GM18505 (cell line): ENCODE results near the gene STPG1.
A peak's percentile ranks its signal among the peaks of the same experiment; 100 is the strongest.

Experiments
- ATAC-seq: cut with Tn5 transposase; IDR thresholded peaks from one replicate; pipeline ENCODE4 v1.9.1; 2021; ENCODE audit not compliant: unreplicated experiment
- POLR2A ChIP-seq: IDR thresholded peaks from 4 replicates; pipeline ENCODE4 v1.6.1; 2011; ENCODE audit warnings: borderline replicate concordance; ENCODE audit not compliant: insufficient read depth, insufficient read length; ENCODE audit errors: extremely low read depth

The STPG1 gene

DNA sequence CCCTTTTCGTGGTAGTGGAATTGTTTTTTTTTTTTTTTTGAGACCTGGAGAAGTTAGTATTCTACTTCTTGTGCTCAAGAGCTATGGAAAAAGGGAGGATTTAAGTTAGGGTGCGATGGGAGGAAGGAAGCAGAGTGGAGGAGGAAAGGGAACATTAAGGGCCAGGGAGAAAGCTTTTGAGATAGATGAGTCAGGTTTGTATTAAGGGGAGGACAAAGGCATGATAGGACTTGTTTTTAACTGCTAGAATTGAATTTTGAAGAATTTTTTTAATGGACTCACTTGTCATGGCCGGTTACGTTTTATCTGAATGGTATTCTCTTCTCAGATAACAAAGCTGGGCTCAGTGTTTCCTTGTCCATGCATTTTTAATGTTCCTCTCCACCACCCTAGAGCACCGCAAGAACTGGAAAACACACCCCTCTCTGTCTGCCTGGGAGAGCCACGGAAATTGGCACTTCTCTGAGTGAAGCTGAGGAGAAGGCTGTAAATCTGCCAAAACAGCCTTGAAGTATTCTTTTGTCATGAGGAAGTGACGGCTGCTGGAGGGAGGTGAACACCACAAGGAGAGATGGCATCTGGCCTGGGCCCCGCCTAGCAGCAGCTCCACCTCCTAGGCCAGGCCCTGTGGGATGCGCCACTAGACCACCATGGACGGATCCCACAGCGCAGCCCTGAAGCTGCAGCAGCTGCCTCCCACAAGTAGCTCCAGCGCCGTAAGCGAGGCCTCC lies 5.5 kb upstream of the STPG1 start:
- ATAC-seq = no peak
- no peak for TF ChIP-seq POLR2A

DNA sequence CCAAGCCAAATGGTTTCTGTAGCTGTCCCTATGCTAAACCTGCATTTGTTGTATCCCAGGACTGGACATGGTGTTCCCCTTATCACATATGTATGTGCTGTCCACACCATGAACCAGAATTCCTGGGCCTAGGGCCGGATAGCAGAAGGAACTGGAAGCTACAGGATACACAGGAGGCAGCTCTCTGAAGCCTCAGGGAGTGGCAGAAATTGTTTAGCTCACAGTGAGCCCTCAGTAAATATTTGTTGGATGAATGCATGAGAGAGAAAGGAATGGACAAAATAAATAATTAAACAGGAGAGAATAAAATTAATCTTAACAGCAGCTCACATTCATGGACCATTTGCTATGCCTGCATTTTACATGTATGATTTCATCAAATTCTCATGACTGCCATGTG lies 4.1 kb upstream of the STPG1 start:
- no peak for ATAC-seq

DNA sequence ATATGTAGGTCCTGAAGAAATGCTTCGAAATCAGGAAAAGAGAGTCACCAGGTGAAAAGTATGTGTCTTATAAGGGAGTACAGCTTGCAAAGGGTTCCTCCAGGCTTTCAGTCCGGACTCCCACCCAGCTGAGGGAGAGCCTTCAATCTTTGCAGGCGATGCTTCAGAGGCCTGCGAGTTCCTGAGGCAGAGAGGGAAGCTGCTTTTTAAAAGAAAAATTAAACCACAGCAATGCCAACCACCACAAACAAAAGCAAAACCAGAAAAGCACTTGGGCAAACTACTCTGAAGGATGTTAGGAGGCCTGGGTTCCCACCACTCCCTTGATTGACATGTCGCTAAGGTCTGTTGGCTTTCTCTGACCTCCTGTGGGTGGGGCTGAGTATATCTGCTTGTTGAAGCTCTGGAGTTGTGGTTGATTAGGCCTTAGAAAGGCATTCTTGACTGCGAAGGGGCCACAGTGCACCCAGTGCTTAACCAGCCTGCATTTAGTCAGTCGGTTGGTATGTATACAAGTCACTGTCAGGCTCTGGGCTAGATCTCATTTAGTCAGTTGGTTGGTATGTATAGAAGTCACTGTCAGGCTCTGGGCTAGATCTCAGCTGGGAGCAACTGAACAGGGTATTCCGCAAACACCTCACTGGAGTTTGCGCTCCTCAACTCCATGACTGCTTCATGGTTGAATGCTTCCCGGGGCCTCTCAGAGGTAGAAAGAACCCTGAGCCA lies 3.2 kb upstream of the STPG1 start:
- no peak for ATAC-seq
- TF ChIP-seq POLR2A = no peak

More for the DNA sequence above, 4.1 kb upstream of the STPG1 start:
- no peak for TF ChIP-seq POLR2A

DNA sequence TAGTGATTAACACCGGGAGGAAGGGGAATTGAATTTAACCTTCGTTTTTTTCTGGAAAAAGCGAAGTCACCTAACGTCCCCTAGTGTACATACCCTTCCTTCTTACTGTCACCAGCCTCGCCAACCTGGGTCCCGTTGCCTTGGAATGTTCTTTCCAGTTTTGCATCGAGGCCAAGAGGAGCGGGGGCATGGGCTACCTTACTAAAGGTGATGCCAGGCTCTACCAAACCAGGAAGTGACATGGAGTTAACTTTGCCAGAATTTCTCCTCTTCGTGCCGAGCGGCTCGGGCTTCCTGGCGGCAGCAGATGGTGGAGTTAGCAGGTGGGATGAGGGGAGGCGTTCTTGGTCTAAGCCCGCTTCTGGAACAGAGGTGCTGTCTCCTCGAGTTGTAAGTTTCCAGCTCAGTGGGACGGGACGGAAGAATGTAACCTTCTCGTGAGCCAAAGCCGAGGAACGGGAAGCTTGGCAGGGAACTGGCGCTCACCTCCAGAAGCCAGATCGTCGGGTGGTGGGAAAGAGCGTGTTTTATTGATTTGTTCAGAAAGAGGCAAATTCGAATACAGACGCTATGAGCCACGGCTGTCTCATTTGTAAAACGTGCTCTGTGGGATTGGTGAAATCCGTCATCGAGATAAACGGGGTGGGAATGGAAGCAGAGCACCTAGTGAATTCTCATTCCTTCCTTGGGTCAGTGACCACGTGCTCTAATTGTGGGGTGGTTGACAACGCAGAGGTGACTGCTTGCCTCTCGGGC lies 2.5 kb upstream of the STPG1 start:
- no peak for ATAC-seq
- no peak for TF ChIP-seq POLR2A

DNA sequence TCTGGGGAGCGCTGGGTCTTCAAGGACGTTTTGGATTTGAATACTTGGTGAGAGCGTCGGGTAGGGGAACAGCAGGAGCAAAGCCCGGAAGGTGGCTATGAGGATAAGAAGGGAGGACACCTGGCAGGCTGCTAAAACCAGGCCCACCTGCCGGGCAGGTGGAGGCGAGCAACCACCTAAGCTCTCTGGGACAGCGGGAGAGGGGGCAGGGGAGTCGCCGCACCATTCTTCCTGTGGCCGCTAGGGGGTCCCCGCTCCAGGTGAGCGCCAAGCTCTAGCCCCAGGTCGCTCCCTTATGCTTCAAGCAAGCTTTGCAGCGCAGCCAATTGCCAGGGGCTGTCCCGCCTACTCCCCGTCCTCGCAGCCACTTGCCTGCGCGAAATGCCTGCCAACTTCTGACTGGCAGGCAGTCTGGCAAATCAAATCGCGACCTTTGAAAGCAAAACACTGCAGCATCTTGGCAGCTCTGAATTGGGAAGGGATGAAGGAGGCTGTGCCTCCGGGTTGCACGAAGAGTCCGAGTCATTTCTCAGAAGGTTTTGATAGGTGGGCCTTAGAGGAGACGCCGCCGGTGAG lies 1.8 kb upstream of the STPG1 start, which contains the start of gene NIPAL3:
Gene NIPAL3 (plus strand): TSS at position 469 of the 576 bp plus-strand sequence. CDS start 3,746 bp downstream, outside the sequence.
- TF ChIP-seq POLR2A = no peak
- peak; percentile 87 for ATAC-seq

DNA sequence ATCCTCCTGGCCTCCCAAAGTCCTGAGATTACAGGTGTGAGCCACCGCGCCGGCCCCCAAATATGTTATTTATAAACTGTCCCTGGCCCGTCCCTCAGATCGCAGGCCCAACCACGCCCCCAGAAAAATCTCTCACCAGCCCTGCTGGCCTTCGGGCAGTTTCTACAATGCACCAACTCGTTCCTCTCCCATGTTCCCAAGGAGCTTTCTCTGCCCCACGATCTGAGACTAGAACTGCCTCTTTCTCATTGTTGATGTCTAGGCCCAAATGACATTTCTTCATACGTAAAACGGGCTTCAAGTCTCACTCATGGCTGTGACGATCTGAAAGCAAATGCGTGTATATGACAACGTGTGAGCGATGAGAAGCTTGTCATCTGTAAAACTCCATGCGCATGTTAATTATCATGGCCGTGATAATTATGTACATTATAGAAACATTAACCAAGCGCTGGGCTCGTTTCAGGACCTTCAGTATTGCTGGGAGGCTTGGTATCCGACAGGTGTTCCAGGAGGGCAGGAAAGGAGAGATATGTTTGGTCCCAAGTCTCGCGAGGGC lies 1.3 kb upstream of the STPG1 start:
- TF ChIP-seq POLR2A = no peak
- ATAC-seq = no peak

DNA sequence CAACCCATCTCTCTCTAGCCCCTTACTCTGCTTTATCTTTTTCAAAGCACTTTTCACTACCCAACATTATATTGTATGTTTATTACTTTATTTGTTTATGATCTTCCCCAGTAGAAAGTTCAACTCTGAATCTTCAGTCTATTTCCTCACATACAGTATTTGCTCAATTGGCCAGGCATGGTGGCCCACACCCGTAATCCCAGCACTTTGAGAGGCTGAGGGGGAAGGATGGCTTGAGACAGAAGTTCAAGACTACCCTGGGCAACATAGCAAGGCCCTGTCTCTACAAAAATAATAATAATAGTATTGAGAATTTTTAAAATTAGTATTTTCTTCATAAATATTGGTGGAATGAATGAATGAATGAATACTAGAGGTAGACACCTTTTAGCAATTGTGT lies 1.2 kb downstream of the STPG1 start:
- no peak for TF ChIP-seq POLR2A
- ATAC-seq = no peak

DNA sequence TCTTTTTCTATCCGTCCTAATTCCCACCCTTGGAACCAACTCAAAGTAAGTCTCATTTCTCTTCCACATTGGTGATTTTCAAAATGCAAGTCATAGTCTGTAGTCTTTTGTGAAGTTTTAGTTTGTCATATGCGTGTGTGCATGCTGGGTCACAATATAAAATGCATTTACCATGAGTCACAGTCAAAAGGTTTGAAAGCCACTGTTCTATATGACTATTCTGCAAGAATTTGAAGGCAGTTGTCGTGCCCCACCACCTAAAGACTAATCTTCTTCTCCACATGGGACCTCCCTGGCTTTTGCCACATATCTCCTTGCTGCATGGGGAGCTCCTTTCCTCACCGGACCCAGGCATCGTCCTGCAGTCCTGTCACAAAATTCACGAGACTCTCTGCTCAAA lies 1.6 kb downstream of the STPG1 start:
- no peak for TF ChIP-seq POLR2A

DNA sequence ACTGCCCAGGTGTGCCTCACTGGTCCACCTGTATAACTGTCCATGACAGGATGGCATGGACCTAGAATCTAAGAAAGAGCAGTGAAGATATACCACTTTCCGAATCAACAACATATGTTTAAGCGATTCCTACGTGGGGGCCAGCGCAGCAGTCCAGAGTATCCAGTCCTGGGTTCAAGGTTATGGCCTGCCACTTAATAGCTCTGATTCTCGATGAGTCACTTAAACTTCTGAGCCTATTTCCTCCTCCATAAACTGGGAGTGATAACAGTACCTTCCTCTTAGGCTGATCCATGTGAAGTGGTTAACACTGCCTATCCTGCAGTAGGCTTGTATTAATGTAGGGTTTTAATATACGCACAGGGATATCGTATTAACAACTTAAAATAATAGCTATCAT lies 2.8 kb downstream of the STPG1 start:
- TF ChIP-seq POLR2A = no peak

More for the DNA sequence above, 1.6 kb downstream of the STPG1 start:
- no peak for ATAC-seq

DNA sequence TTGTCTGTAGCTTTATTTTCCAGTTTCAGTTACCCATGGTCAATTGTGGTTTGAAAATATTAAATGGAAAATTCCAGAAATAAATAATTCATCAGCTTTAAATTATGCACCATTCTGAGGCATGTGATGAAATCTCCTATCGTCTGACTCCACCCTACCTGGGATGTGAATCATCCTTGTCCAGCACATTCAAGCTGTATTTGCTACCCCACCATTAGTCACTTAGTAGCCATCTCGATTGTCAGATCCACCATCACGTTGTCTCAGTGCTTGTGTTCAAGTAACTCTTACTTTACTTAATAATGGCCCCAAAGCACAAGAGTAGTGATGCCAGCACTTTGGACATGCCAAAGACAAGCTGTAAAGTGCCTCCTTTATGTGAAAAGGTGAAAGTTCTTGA lies 4.0 kb downstream of the STPG1 start:
- no peak for TF ChIP-seq POLR2A
- no peak for ATAC-seq

More for the DNA sequence above, 2.8 kb downstream of the STPG1 start:
- ATAC-seq = no peak

DNA sequence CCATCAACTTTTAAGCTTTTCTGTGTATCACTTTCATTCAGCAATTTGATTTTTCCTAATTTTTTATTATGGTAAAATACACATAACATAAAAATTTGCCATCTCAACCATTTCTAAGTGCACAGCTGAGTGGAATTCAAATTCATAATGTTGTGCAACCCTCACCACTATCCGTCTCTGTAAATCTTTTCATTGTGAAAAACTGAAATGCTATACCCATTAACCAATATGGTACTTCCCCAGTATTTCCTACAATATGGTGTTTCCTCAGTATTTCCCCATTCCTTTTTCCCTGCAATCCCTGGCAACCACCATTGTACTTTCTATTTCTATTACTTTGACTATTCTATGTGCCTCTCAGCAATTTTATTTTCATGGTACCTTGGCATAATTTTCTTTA lies 6.8 kb downstream of the STPG1 start:
- ATAC-seq = no peak

DNA sequence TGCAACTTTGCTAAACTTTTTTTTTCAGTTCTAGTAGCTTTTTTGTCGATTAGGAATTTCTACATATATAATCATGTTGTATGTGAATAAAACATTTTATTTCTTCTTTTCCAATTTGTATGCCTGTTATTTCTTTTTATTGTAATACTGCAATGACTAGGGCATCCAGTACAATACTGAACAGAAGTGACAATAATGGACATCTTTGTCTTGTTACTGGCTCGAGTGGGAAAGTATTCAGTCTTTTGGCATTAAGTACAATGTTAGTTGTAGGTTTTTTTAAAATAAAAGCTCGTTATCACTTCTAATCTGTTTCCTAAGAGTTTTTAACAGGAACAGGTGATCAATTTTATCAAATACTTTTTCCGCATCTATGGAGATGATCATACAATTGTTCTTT lies 9.8 kb downstream of the STPG1 start:
- TF ChIP-seq POLR2A = no peak
- no peak for ATAC-seq

More for the DNA sequence above, 6.8 kb downstream of the STPG1 start:
- TF ChIP-seq POLR2A = no peak

DNA sequence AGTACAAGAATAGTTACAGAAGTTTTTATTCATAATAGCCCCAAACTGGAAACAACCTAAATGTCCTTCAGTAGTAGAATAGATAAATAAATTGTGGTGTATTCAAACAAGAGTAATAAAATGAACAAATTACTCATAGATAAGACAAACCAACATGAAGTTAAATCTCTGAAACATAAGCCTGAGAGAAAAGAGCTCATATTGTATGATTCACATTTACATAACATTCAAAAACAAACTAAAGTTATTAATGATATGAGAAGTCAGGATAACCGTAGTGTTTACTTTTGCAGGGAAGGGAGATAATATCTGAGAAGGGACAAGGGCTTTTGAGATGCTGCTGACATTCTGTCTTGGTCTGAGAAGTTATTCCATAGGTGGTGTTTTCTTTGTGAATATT lies 13.5 kb downstream of the STPG1 start:
- ATAC-seq = no peak
- TF ChIP-seq POLR2A = no peak

DNA sequence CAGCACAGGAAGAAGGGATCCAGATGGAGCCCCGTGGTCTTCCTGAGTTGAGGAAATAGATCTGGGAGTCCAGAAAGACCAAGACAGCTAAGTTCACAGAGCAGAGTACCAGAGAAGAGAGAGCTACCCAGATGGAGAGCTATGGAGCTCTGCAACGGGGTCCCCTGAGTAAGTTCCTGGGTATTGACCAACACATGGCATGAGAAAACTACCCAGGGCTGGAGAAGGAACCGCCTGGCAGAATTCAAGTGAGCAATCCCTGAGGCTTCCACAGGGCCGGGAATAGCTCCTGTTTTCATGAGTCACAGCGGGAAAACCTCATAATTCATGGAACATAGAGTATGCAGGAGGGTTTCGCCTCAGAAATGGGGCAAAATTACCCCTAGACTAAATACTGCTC lies 19.7 kb downstream of the STPG1 start:
- ATAC-seq = no peak
- no peak for TF ChIP-seq POLR2A
